ENCODE measurements around the gene WDFY2.

DNA sequence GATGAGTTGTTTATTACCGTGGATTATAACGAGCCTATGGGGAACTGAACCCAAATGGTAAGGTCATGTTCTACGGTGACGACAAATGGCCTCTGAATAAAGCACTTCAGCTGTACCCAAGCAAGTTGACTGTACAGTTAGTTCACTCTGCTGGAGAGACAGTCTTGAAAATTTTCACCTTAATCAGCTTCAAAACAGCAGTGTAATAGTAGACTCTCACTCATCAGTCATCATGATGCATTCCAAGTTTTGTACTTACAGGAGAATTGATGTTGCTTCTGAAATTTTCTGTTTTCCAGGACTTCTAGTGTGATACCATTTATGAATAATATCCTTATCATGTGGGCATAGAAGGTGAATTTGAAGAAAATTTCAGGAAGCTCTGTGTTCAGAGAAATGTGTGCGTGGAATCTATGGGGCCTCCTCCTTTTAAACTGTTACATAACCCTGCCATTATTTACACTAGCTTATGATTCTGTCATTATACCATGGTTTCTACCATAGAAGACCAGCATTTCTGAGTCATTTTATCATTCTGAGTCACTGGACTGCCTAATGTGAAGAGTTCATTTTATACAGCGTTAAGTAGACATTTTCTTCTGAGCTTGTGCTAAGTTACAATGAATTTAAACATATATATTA lies 96.9 kb downstream of the WDFY2 start:
- TF ChIP-seq CTCF (conservative IDR thresholded peaks at IDR 0.05), result no peak
- no peak for TF ChIP-seq EZH2 (IDR thresholded peaks at IDR 0.05; ENCODE audit: low read depth)

All from PC-9 (cell line).